HG02884 (cell line): ENCODE measurements around the gene ARHGEF38.
A peak's percentile ranks its signal among the peaks of the same experiment; 100 is the strongest.
"Not testable (repeated sequence)": the region's sequence is repeated elsewhere in the genome, so short reads cannot be mapped to it uniquely, and the experiment has no call there.

ENCODE experiments used
- ATAC-seq: cut with Tn5 transposase; IDR thresholded peaks from one replicate; pipeline ENCODE4 v1.9.1; 2021; ENCODE audit warnings: mild to moderate bottlenecking, moderate library complexity; ENCODE audit not compliant: unreplicated experiment

ARHGEF38 gene

GRCh38 chr4:105710012-105710600 lies 157.7 kb downstream of the ARHGEF38 start:
- no peak for ATAC-seq

DNA sequence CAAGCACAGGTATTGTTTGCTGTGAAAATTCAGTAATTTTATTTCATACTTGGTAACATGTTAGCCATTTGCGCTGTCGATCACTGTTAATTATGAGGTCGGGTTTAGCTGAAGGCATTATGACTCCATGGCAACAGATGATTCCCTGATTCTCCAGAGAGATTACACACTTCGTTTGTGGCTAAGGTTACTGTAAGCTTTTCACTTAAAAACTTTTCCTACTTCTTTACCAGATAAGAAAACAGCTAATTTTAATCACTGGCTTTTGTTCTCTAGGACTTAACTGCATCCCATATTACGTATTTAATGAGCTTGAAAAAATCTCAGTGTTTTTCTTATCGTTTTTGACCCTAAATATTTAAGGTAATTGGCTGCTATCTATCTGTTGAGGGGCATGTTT lies 158.3 kb downstream of the ARHGEF38 start:
- ATAC-seq: no peak

DNA sequence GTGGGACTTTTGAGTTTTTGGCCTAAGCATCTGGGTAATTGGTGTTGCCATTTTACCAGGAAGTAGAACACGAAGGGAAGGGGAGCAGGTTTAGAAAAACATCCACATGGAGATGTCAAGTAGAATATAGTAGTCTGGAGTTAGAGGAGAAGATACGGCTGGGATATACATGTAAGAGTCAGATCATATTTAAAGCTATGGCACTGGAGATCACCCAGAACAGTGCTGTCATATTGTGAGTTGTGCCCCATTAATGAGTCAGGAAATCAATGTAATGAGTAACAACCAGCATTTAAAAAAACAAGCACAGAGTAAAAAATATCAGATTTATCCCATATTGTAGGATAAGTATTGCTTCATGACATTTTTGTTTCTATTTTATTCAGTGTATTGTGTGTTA lies 160.3 kb downstream of the ARHGEF38 start:
- ATAC-seq: no peak

DNA sequence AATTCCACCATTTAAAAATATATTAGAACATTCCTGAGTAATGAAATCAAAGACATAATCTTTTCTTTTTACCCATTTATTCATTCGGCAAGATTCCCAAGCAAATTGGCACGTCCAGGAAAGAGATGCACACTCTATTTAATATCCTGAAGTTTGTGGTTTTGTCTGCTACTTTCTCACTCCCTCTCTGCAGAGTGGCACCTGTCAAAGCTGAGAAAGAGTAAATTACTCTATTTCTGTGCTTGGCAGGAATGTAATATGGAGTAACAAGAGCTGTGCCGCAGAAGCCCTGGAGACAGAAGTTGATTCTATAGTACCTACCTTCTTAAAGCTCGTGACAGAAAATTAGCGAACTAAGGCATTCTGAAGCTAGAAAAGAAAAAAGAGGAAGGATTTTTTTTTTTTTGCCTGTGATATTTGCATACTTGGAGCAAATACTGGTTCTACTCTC lies 161.7 kb downstream of the ARHGEF38 start:
- ATAC-seq: peak; percentile 64

GRCh38 chr4:105714932-105715331 lies 162.5 kb downstream of the ARHGEF38 start:
- no peak for ATAC-seq

DNA sequence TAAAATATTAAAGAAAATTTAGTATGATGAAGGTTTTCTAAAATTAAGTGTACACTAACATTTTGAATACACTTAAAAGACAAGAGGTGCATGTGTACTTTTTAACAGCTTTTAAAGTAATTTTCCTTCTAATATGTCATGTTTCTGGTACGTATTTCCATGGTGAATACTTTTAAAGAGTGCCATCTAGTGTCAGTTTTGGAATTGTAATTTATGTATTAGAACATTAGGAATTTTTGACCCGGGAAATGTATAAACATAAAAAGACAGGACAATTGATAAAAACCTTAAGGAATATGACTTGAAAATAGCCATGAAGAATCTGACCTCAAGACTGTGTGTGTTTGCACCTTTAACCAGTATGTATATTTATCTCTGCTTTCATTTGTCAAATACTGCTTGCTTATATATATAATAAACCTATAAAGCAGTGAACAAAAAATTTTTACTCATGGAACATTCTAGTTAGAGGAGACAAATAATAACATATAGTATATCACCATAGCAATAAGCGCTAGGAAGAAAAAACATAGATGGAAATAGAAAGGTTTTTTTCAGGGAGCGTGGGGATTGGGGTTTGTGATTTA lies 163.4 kb downstream of the ARHGEF38 start:
- ATAC-seq: no peak

GRCh38 chr4:105719204-105719603 lies 166.8 kb downstream of the ARHGEF38 start:
- ATAC-seq: no peak

DNA sequence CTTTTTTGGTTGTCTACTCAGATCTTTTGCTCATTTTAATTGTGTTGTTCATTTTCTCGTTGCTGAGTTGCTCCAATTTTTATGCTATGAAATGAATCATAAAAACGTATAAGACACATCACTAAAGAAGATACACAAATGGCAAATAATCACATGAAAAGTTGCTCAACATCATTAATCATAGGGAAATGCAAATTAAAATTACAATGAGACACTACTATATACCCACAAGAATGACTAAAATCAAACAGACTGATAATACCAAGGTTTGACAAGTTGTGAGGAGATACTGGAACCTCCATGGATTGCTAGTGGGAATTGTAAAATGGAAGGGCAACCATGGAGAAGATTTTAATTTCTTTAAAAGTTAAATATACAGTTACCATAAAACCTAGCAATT lies 173.2 kb downstream of the ARHGEF38 start:
- no peak for ATAC-seq

GRCh38 chr4:105729895-105730294 lies 177.5 kb downstream of the ARHGEF38 start:
- not testable (repeated sequence) for ATAC-seq
